Measurements from ENCODE around the gene DNAI2. TPM values are rescaled to one million over a fixed set of nuclear protein-coding genes. Genes with fewer than 3 reads are reported as not detected.

The DNAI2 gene
- total RNA-seq, 1 experiment from 2014 or later: not detected

- ATAC-seq (peak; percentile 47), DNase-seq (ENCODE audit: low read depth, low spot score) (no peak)
- Histone ChIP-seq H3K9me3 (ENCODE audit: control insufficient read depth in 1 of 2, insufficient read depth in 1 of 2, low read depth in 1 of 2, low read length in 2 of 2) (no peaks in the 10 kb centered on the region), H3K4me2 (ENCODE audit: low read length) (peak overlapping the region; percentile 39), H3K27ac (ENCODE audit: low read depth, low read length) (no peak overlapping the region), H3K9ac (ENCODE audit: low read length) (no peak overlapping the region), H3K4me3 (replicated peaks in 1 of 2; ENCODE audit: low read depth in 1 of 2, low read length in 2 of 2) (no peak overlapping the region), H3K4me1 (ENCODE audit: control insufficient read depth in 1 of 2, insufficient read depth in 2 of 2, low read length in 2 of 2) (peaks cover 5 to 10% of the 10 kb centered on the region in 2 experiments; a peak in 3 of 4 replicates), H2AFZ (ENCODE audit: low read depth, low read length, poor library complexity, severe bottlenecking) (peak overlapping the region; percentile 42), H3K79me2 (ENCODE audit: insufficient read depth, low read length) (no peaks in the 10 kb centered on the region), H3K36me3 (ENCODE audit: control insufficient read depth in 1 of 2, insufficient read depth in 2 of 2, low read length in 2 of 2) (no peaks in the 10 kb centered on the region), H3K27me3 (ENCODE audit: insufficient read depth, low read length) (no peaks in the 10 kb centered on the region), H3K9me2 (ENCODE audit: insufficient read depth) (no peaks in the 10 kb centered on the region), H4K20me1 (ENCODE audit: insufficient read depth) (no peaks in the 10 kb centered on the region)
- ChIA-PET RAD21 (ENCODE audit: low non-redundant PET in 1 of 2, low total read pairs in 2 of 2, uncharacterized antibody in 2 of 2, unreplicated experiment in 2 of 2) (no interaction called here), CTCF (interaction anchor here (1.1 to 2.2 kb wide), 2 partner anchors 13 to 78 kb away, joined by 4 to 9 read pairs; partner anchors contain the start of gene BTBD17), POLR2A (no interaction called here)
- intact Hi-C loops (cut with micrococcal nuclease): no loop called here
- no TSS peak for BruUV-seq (replicated peaks)
- no peak for TF ChIP-seq YY1 (IDR thresholded peaks at IDR 0.05; ENCODE audit: extremely low read depth, insufficient replicate concordance, low read depth, low read length)
- TF ChIP-seq EGR1 (IDR thresholded peaks at IDR 0.05; ENCODE audit: low read depth): peak; percentile 42; the same call in 1 of the 2 replicates
- TF ChIP-seq SRF (IDR thresholded peaks at IDR 0.05; ENCODE audit: low read depth): no peak
- no peak for TF ChIP-seq ZBTB33 (IDR thresholded peaks at IDR 0.05; ENCODE audit: extremely low read depth, insufficient replicate concordance, low read length)
- no peak for TF ChIP-seq CEBPB (IDR thresholded peaks at IDR 0.05; ENCODE audit: low read depth)
- no peak for TF ChIP-seq EZH2phosphoT487 (IDR thresholded peaks at IDR 0.05; ENCODE audit: borderline replicate concordance)
- TF ChIP-seq POLR2AphosphoS5 (IDR thresholded peaks at IDR 0.05; ENCODE audit: low read depth, low read length): no peak
- no peak for TF ChIP-seq POLR2A (IDR thresholded peaks at IDR 0.05; ENCODE audit: borderline replicate concordance, extremely low read depth, insufficient read depth, insufficient read length)
- TF ChIP-seq ELF1 (IDR thresholded peaks at IDR 0.05; ENCODE audit: borderline replicate concordance, low read depth): no peak
- no peak for TF ChIP-seq RAD21 (IDR thresholded peaks at IDR 0.05; ENCODE audit: low read depth)
- no peak for TF ChIP-seq CTCF (IDR thresholded peaks at IDR 0.05 in 2 of 3, conservative IDR thresholded peaks at IDR 0.05 in 1 of 3; ENCODE audit: borderline replicate concordance in 1 of 3, insufficient read depth in 1 of 3, low read depth in 2 of 3, low read length in 2 of 3)
- no peak for TF ChIP-seq SIN3A (IDR thresholded peaks at IDR 0.05; ENCODE audit: low read depth)
- TF ChIP-seq FOSL1 (IDR thresholded peaks at IDR 0.05; ENCODE audit: low read depth): no peak
- TF ChIP-seq JUND (IDR thresholded peaks at IDR 0.05): 0 out of 2 replicates have a peak, but pooled peaks have one; percentile 15
- no peak for TF ChIP-seq CBX3 (IDR thresholded peaks at IDR 0.05; ENCODE audit: low read depth)
- no peak for TF ChIP-seq SP1 (IDR thresholded peaks at IDR 0.05; ENCODE audit: low read depth)
Observed at GRCh38 chr17:74282587-74283370, 8.7 kb downstream of the DNAI2 start.

Data from HCT116 (cell line).